ENCODE results near the gene RBBP8NL.
A peak's percentile ranks its signal among the peaks of the same experiment; 100 is the strongest.

RBBP8NL gene

GRCh38 chr20:62371588-62372041 lies 55.7 kb downstream of the RBBP8NL start:
- no peak for DNase-seq

- no peak for DNase-seq
These were observed 56.3 kb downstream of the RBBP8NL start for GRCh38 chr20:62370807-62371587.

GRCh38 chr20:62370115-62370806 lies 57.1 kb downstream of the RBBP8NL start:
- DNase-seq: no peak

- no peak for DNase-seq
These were observed 57.6 kb downstream of the RBBP8NL start for GRCh38 chr20:62369815-62370114.

- DNase-seq: peak; percentile 51
These were observed 58.1 kb downstream of the RBBP8NL start for GRCh38 chr20:62368976-62369814.

GRCh38 chr20:62368392-62368975 lies 58.9 kb downstream of the RBBP8NL start:
- peak; percentile 28 for DNase-seq

GRCh38 chr20:62367633-62368391 lies 59.5 kb downstream of the RBBP8NL start:
- peak; percentile 20 for DNase-seq

GRCh38 chr20:62367136-62367632 lies 60.2 kb downstream of the RBBP8NL start, which contains the start of gene LAMA5:
Gene LAMA5 (minus strand): TSS chr20:62367312. CDS start chr20:62367245, 67 bp downstream.
- DNase-seq: peak; percentile 13

- no peak for DNase-seq
These were observed 60.8 kb downstream of the RBBP8NL start for GRCh38 chr20:62366370-62367135.

GRCh38 chr20:62365814-62366369 lies 61.4 kb downstream of the RBBP8NL start:
- DNase-seq: no peak

- no peak for DNase-seq
These were observed 62.2 kb downstream of the RBBP8NL start for GRCh38 chr20:62364911-62365736.

- no peak for DNase-seq
These were observed 63.2 kb downstream of the RBBP8NL start for GRCh38 chr20:62363920-62364851.

- DNase-seq: no peak
These were observed 64.1 kb downstream of the RBBP8NL start for GRCh38 chr20:62362991-62363919.

GRCh38 chr20:62362590-62362940 lies 64.8 kb downstream of the RBBP8NL start:
- DNase-seq: no peak

GRCh38 chr20:62361799-62362589 lies 65.3 kb downstream of the RBBP8NL start:
- no peak for DNase-seq

GRCh38 chr20:62360854-62361798 lies 66.2 kb downstream of the RBBP8NL start:
- no peak for DNase-seq

All from NCI-H2227 treated with DMSO at 0.1 percent for 48 hours (cell line).